HG03354 (cell line): ENCODE results near the gene FAM83D.

Source experiments
- ATAC-seq: cut with Tn5 transposase; IDR thresholded peaks from one replicate; pipeline ENCODE4 v1.9.1; 2021; ENCODE audit warnings: mild to moderate bottlenecking; ENCODE audit not compliant: unreplicated experiment, poor library complexity, severe bottlenecking

The FAM83D gene

GRCh38 chr20:38926142-38926933 is at the start of gene FAM83D:
Gene FAM83D (plus strand): TSS chr20:38926417. CDS start chr20:38926443, 26 bp downstream.
- peak; percentile 95 for ATAC-seq

- no peak for ATAC-seq
These were observed 48.7 kb upstream of the FAM83D start for GRCh38 chr20:38877483-38877882.

- no peak for ATAC-seq
These were observed 47.4 kb upstream of the FAM83D start for GRCh38 chr20:38878866-38879265.

- no peak for ATAC-seq
These were observed 45.1 kb upstream of the FAM83D start for GRCh38 chr20:38880952-38881735.

GRCh38 chr20:38881806-38882440 is 44.3 kb upstream of the FAM83D start:
- no peak for ATAC-seq

GRCh38 chr20:38882600-38882999 is 43.6 kb upstream of the FAM83D start:
- no peak for ATAC-seq

GRCh38 chr20:38883081-38883980 is 42.9 kb upstream of the FAM83D start:
- ATAC-seq, result no peak

- no peak for ATAC-seq
These were observed 42.1 kb upstream of the FAM83D start for GRCh38 chr20:38883981-38884733.

GRCh38 chr20:38885357-38885756 is 40.9 kb upstream of the FAM83D start:
- ATAC-seq, result no peak

- no peak for ATAC-seq
These were observed 38.0 kb upstream of the FAM83D start for GRCh38 chr20:38888059-38888831.

- ATAC-seq, result no peak
These were observed 37.2 kb upstream of the FAM83D start for GRCh38 chr20:38889050-38889449.

GRCh38 chr20:38889792-38890496 is 36.3 kb upstream of the FAM83D start:
- no peak for ATAC-seq

GRCh38 chr20:38890497-38890818 is 35.8 kb upstream of the FAM83D start:
- no peak for ATAC-seq

- peak; percentile 56 for ATAC-seq
These were observed 33.9 kb upstream of the FAM83D start for GRCh38 chr20:38892091-38892981.

- no peak for ATAC-seq
These were observed 33.1 kb upstream of the FAM83D start for GRCh38 chr20:38893056-38893564.

- peak; percentile 61 for ATAC-seq
These were observed 32.6 kb upstream of the FAM83D start for GRCh38 chr20:38893565-38894090.
